GM21360 (cell line): Measurements from ENCODE around the gene MITF.

ENCODE experiments used
- ATAC-seq: cut with Tn5 transposase; IDR thresholded peaks from one replicate; pipeline ENCODE4 v1.9.1; 2021; ENCODE audit warnings: mild to moderate bottlenecking, moderate library complexity; ENCODE audit not compliant: unreplicated experiment

MITF gene

GRCh38 chr3:69999140-70000027, 260.1 kb downstream of the MITF start, which contains the start of gene SAMMSON:
Gene SAMMSON, plus strand, starts transcription at chr3:69999733.
- ATAC-seq, result no peak

GRCh38 chr3:70000028-70000410, 260.8 kb downstream of the MITF start:
- no peak for ATAC-seq

GRCh38 chr3:70000563-70001081, 261.4 kb downstream of the MITF start:
- no peak for ATAC-seq

GRCh38 chr3:70003119-70003518, 263.9 kb downstream of the MITF start:
- ATAC-seq, result no peak

GRCh38 chr3:70006089-70006488, 266.8 kb downstream of the MITF start:
- no peak for ATAC-seq

- ATAC-seq, result no peak
Measured at GRCh38 chr3:70010346-70010745, 271.1 kb downstream of the MITF start.

- no peak for ATAC-seq
Measured at GRCh38 chr3:70011582-70011981, 272.3 kb downstream of the MITF start.
